GM13976 (cell line): ENCODE data around the gene CDCA4.

Source experiments
- DNase-seq: peaks from one replicate; pipeline ENCODE4 v3.0.0; 2012; ENCODE audit warnings: low spot score
- CTCF ChIP-seq: IDR thresholded peaks from 2 replicates; pipeline ENCODE4 v1.5.1; 2012; ENCODE audit warnings: borderline replicate concordance, mild to moderate bottlenecking; ENCODE audit not compliant: insufficient read depth; ENCODE audit errors: extremely low read depth, missing control alignments, control extremely low read depth
- in situ Hi-C: fragments of 300-500 bp; cut with MboI; formaldehyde crosslinking; loops from one replicate; pipeline ENCODE4 v1.12.0; 2022; ENCODE audit warnings: low sequenced_read_pairs, mixed read lengths, inconsistent platforms; ENCODE audit not compliant: unreplicated experiment

The CDCA4 gene

GRCh38 chr14:104974146-104974541 lies 46.7 kb downstream of the CDCA4 start:
- DNase-seq: no peak
- no peak for TF ChIP-seq CTCF
- in situ Hi-C loops: no loop called here

GRCh38 chr14:104973385-104974145 lies 47.3 kb downstream of the CDCA4 start:
- no peak for DNase-seq
- in situ Hi-C loops: no loop called here
- no peak for TF ChIP-seq CTCF

GRCh38 chr14:104973135-104973384 lies 47.8 kb downstream of the CDCA4 start:
- no peak for TF ChIP-seq CTCF
- in situ Hi-C loops: no loop called here
- no peak for DNase-seq

GRCh38 chr14:104972301-104973134 lies 48.4 kb downstream of the CDCA4 start:
- DNase-seq: no peak
- in situ Hi-C loops: no loop called here
- TF ChIP-seq CTCF: no peak

GRCh38 chr14:104971447-104972240 lies 49.2 kb downstream of the CDCA4 start:
- DNase-seq: no peak
- in situ Hi-C loops: no loop called here
- no peak for TF ChIP-seq CTCF

GRCh38 chr14:104970231-104971068 lies 50.4 kb downstream of the CDCA4 start:
- in situ Hi-C loops: no loop called here
- no peak for TF ChIP-seq CTCF
- no peak for DNase-seq
